VCaP (cell line): Measurements from ENCODE around the gene SIK2.
A peak's percentile ranks its signal among the peaks of the same experiment; 100 is the strongest.

Source experiments
- H3K27ac ChIP-seq: fragments of 450-650 bp; 2 replicates; pipeline ENCODE4 v1.5.1; 2017
- TF ChIP-seq, protein P1 (sequence below): fragments of 450-650 bp; conservative IDR thresholded peaks from 2 replicates; pipeline ENCODE4 v1.5.1; 2017; ENCODE audit warnings: mild to moderate bottlenecking, moderate library complexity

The SIK2 gene

DNA sequence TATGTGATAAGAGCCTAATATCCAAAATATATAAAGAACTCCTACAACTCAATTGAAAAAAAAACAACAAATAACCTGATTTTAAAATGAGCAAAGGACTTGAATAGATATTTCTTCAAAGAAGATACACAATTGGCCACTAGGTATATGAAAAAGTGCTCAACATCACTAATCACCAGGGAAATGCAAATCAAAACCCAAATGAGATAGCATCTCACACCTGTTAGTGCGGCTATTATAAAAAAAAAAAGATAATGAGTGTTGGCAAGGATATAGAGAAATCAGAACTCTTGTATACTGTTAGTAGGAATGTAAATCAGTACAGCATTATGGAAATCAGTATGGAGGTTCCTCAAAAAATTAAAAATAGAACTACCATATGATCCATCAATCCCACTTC is 5.9 kb upstream of the SIK2 start:
- TF ChIP-seq, protein P1, sequence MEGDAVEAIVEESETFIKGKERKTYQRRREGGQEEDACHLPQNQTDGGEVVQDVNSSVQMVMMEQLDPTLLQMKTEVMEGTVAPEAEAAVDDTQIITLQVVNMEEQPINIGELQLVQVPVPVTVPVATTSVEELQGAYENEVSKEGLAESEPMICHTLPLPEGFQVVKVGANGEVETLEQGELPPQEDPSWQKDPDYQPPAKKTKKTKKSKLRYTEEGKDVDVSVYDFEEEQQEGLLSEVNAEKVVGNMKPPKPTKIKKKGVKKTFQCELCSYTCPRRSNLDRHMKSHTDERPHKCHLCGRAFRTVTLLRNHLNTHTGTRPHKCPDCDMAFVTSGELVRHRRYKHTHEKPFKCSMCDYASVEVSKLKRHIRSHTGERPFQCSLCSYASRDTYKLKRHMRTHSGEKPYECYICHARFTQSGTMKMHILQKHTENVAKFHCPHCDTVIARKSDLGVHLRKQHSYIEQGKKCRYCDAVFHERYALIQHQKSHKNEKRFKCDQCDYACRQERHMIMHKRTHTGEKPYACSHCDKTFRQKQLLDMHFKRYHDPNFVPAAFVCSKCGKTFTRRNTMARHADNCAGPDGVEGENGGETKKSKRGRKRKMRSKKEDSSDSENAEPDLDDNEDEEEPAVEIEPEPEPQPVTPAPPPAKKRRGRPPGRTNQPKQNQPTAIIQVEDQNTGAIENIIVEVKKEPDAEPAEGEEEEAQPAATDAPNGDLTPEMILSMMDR: no peak
- no peak overlapping the region for H3K27ac ChIP-seq

DNA sequence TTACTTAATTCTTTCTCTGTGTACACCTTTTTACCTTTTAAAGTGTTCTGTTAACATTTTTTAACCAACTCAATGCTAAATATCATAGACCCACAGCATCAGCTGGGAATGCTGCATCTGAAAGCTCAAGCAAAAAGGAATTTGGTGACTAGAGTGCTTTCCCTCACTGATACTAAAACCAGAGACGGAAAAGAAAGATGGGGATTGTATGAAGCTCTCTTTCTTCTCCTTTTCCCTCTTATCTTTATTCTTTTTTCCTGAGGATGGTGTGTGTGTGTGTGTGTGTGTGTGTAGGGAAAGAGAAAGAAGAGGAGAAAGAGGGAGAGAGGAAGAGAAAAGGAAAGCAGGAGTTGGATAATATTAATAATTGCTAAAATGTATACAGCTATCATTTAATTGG is 4.1 kb upstream of the SIK2 start:
- H3K27ac ChIP-seq: no peak overlapping the region
- TF ChIP-seq, protein P1: no peak

DNA sequence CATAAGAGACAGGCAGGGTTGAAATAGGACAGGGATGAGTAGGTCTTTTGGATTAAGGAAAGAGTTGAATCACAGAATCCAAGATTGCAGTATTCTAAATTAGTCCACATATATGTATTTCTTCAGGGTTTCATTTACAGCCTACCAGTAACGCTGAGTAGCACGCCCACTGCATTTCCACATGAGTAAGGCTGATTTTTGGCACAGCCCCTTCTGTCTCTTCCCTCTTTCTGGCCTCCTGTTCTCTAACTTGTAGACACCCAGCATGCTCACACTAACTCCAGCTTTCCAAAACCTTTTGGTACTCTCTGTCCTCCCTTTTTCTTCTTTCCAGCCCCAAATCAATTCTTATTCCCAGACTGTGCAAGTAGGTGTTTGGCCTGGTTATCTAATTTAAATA is 3.7 kb upstream of the SIK2 start:
- TF ChIP-seq, protein P1: no peak
- no peak overlapping the region for H3K27ac ChIP-seq

DNA sequence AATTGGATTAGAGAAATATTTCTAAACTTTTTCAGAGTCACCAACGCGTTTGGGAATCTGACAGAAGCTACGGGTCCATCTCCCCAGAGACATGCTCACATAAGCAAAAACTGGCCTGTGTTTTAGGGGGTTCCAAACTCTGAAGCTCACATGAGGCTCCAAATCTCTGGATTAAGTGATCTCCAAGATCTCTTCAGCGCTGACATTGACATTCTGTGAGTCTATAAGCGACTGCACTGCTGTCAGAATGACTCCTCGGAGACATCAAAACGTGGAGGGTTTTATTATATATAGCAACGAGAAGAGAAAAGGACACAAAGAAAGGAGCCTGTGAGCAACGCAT is 642 bp upstream of the SIK2 start:
- peak overlapping the region; percentile 92 for H3K27ac ChIP-seq
- TF ChIP-seq, protein P1: no peak

DNA sequence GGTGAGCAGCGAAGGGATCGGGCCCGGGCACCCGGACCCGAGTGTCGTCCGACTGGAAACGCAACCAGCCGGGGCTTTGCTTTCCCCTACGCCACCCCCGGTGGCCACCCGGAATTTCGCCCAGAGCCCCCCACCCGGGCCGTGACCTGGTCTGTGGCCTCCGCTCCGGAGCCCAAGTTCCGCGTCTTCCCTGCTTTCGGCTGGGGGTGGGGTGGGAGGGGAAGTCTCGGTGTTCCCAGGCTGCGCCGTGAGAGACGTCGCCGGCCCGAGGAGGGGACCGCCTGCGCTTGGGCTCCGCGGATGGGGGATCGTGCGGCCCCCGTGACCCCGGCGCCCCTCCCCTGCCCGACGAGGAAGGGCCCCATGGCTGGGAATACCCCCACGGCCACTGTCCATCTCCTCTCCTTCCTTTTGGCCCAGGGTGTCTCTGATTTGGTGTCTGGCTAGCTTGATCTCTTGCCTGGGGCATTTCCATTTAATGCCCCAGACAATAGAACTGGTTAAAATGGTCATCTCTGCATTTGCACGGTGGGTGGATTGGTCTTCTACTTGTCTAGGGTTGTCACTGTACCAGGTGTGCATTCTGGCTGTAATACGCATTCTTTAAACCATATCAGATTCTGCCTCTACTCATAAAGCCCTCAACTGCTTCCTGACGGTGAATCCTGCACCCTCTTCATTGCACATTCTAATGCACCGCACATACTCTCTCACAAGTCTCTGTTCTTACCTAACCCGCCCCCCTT is 789 bp downstream of the SIK2 start:
- peak overlapping the region; percentile 92 for H3K27ac ChIP-seq

DNA sequence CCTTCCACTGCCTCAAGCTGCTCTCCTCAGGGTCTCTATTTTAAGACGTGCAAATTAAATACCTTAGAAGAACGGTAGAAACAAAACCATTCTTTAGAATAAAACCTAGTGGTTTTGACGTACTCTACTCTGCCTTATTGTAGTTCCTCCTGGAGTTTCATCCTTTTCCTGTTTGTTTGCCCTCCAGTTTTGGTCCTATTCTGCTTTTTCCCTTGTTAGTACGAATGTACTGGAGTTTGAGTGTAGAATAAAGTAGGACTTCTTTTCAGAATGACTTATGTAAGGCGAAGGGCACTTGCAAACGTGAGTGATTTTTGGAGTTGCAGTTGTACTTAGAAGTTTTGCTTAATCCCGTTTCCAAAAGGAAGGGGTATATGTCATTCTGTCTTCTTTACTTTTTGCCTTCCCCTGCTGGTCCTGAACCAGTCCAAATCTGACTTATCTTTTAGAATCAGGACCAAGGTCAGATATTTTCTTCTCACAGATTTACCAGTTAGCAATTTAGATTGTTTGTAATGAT is 1.4 kb downstream of the SIK2 start:
- peak overlapping the region; percentile 92 for H3K27ac ChIP-seq
- TF ChIP-seq, protein P1: no peak

More for the DNA sequence above, 789 bp downstream of the SIK2 start:
- TF ChIP-seq, protein P1: no peak

DNA sequence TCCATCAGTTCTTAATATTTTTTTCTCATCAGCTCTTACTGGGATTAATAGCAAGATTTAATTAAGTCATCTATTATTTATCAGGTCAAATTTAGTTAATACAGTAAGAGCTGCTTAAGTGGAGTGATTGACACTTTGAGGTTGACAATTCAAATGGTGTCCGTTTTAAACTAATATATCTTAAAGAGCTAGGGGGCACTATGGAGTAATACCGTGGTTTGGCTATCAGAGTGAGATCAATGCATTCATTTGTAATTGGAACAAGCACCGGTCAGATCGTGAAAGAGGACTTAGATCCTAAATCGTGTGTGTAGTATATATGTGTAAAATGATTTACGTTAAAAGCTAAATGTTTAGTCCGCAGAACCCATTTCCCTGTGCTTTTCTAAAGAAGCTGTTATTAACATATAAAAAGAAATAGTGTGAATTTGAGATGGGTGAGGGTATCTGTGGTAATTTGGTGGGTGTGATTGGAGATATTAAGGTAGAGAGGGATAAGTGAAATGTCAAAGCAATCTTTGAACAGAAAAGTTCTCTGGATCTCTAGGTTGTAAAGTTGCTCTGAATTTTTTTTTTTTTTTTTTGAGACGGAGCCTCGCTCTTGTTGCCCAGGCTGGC is 2.3 kb downstream of the SIK2 start:
- no peak overlapping the region; the same call in 1 of the 2 replicates for H3K27ac ChIP-seq
- TF ChIP-seq, protein P1: peak; percentile 83
